GM18526 (cell line): ENCODE data around the gene ANKFN1.

ENCODE experiments used
- POLR2A ChIP-seq: IDR thresholded peaks from 3 replicates; pipeline ENCODE4 v1.6.1; 2011; ENCODE audit not compliant: insufficient read length; ENCODE audit errors: extremely low read depth

The ANKFN1 gene, protein sequence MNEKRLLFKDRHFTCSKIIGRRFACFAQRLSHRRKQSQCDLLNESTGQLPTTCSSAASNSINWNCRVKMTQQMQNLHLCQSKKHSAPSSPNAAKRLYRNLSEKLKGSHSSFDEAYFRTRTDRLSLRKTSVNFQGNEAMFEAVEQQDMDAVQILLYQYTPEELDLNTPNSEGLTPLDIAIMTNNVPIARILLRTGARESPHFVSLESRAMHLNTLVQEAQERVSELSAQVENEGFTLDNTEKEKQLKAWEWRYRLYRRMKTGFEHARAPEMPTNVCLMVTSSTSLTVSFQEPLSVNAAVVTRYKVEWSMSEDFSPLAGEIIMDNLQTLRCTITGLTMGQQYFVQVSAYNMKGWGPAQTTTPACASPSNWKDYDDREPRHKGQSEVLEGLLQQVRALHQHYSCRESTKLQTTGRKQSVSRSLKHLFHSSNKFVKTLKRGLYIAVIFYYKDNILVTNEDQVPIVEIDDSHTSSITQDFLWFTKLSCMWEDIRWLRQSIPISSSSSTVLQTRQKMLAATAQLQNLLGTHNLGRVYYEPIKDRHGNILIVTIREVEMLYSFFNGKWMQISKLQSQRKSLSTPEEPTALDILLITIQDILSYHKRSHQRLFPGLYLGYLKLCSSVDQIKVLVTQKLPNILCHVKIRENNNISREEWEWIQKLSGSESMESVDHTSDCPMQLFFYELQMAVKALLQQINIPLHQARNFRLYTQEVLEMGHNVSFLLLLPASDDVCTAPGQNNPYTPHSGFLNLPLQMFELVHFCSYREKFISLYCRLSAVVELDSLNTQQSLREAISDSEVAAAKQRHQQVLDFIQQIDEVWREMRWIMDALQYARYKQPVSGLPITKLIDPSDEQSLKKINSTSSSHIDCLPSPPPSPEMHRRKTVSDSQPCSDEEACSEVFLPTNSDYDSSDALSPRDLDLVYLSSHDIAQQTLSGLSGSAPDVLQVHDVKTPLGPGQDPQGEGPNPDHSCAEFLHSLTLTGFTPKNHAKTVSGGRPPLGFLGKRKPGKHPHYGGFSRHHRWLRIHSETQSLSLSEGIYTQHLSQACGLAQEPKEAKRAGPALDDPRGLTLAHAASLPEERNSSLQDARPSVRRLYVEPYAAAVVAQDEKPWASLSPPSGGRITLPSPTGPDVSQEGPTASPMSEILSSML

DNA sequence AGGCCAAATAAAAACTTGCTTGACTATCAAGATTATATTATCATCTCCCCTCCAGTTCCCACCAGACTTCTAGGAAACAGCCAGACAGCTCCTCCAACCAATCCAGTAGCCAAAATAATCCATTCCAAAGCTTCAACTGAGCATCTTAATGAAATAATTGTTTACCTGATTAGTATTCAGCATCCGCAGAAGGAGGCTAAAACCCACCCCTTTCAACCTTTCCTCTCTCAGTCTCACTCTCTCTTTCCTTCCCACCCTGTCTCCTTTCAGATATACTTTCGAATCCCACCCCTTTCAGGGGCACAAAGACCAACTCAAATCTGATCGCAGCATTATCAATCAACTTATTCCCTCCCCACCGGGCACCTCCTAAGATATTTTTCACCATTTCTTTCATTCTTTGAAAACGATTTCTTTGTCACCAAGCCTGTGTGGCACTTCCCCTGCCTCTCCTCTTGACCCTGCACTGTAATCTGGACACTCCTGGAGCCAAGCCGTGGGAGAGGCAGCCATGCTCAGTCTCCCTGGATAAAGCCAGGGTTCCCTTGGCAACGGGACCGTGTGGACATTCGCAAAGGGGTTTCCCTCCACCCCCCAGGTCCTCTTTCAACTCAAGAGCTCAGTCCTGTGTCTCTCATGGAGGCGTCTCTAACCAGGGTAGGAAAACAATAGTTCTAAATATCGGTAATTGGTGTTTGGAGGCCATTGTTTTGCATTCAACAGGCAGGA lies at the start of gene ANKFN1:
Gene ANKFN1, plus strand, starts transcription at position 602 of the 729 bp plus-strand sequence. CDS start 59,193 bp downstream, outside the sequence.
- TF ChIP-seq POLR2A, result no peak

DNA sequence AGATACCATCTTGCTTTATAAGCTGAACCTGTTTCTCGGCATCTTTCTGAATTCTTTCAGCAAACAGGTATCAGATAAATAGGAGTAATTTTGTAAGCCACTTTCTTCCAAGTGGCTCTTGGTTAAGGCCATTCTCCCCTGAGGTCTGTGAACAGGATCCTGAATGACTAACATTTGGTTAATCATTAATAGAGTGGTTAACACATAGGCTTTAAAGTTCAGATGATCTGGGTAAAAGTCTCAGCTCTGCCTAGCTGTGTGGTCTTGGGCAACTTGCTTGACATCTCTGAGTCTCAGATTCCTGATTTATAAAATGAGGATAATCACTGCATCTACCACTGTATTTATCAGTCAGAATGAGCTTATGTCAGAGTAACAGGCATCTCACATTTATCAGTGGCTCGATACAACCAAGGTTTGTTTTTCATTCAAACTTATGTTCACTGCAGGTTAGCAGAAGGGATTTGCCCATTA lies 44.4 kb upstream of the ANKFN1 start:
- TF ChIP-seq POLR2A, result no peak

DNA sequence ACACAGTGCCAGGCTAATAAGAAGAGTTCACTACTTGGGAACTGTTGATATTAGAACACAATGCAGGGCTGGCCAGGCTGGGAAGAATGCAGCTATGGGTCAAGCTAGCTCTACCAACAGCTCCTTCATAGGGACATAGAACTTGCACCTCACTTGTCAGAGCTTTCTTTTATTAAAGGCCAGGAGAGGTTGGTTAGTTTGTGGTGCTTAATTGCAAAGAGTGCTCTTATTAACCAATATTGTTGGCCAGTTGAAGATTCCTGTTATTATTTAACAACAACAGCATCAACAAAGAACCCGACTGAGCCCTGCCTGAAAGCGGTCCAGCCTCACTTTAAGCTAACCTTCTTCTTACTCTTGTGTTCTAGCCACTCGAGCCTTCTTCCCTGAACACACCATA lies 43.4 kb upstream of the ANKFN1 start:
- TF ChIP-seq POLR2A, result no peak

DNA sequence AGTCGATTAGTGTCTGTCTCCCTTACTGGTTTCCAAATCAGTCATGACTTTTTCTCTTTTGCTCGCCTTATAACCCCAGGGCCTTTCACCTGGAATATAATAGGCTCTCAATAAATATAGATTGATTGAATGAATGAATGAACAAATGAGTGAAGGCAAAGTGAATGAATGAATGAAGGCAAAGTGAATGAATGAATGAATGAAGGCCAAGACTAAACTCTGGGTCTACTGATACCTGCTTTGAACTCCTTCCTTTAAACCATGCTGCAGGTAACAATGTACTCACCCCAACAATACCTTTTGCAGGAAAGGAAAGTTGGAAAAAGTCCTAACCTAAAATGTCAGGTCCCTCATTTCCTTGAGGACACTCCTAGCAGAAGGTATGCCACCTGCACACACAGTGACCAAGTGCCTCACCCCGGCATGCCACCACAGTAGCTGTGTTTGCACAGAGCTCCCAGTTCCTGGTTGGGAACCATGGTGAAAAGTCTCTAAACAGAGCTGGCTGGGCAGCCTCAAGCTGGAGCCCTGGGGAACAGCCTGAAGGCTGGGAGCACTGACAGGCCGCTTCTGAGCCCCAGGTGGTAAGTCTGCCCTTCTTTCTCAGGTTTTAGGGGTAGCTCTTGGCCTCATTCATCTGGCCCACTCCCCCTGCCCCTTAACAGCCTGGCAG lies 42.7 kb upstream of the ANKFN1 start:
- no peak for TF ChIP-seq POLR2A

DNA sequence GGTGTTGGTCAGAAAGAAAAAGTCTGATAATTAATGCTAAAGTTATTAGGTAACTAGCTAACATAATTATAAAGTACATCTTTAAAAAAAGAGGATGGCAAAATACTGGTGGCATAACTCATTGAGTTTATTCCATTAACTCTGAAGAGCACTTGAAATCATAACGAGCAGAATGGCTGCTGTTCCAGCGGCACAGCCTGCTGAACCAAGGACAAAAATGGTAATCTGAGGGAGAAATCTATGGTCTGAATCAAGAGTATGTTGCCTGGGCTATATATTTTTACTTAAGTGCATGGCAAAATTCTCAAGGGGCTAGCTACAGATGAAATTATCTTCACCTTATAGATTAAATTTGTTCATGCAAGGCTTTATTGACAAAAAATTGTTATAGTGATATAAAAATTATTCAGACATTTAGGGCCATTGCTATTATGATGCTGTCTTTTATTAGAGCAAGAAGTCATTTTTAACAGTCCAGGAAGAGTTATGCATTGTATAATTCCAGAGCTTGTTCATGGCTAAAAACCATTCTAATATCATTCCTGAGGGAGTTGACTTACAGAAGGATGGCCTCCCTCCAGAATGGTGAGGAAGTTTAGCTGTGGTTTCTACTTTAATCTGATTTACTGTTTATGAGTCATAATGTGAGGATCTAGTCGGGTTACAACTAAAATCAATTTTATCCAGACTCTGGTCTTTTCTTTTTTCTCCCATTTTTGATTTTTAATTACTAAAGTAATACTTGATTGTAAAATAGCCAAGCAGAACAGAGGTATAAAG lies 41.4 kb upstream of the ANKFN1 start:
- TF ChIP-seq POLR2A, result no peak

DNA sequence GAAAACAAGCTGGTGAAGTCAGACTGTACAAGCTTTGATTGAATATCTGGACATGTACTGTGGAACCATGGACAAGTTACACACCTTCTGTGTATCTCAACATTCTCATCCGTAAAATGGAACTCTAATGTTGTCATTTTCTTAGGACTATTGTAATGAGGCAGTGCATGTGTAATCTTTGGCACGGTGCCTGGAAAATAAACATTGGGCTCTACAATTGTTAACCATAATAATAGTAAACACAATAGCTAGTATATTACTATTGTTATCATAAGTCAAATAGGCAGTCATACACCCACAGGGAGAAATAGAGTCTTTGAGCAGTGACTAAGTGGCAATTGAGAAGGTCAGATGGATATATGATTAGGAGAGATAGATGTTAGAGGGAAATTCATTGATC lies 39.8 kb upstream of the ANKFN1 start:
- no peak for TF ChIP-seq POLR2A

DNA sequence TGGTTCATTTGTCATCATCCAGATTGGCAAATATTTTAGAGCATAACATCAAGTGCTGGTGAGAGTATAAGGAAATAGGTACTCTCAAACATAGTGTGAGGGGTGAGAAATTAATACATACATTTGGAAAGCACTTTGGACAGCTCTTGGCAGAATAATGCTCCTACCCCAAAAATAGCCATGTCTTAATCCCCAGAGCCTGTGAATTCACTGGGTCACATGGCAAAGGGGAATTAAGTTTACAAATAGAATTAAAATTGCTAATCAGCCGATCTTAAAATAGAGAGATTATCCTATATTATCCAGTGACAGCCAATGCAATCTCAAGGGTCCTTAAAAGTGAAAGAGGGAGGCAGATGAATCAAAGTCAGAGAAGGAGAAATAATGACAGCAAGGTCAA lies 38.8 kb upstream of the ANKFN1 start:
- no peak for TF ChIP-seq POLR2A

DNA sequence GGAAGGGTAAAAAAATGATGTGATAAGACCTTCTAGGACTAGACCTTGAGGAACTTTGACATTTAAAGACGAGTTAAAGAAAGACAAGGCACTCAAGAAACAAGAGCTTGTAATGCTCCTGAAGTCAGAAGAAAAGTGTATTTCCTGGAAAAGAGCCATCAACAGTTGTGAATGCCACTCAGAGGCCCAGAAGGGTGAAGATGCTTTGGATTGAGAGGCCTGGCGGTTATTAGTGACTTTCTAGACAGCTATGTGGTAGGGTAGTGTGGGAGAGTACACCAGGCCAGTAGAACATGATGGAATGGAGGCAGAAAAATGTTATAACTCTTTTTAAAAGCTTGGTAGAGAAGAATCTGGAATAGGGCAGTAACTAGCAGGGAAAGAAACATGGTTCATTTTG lies 34.1 kb upstream of the ANKFN1 start:
- no peak for TF ChIP-seq POLR2A

DNA sequence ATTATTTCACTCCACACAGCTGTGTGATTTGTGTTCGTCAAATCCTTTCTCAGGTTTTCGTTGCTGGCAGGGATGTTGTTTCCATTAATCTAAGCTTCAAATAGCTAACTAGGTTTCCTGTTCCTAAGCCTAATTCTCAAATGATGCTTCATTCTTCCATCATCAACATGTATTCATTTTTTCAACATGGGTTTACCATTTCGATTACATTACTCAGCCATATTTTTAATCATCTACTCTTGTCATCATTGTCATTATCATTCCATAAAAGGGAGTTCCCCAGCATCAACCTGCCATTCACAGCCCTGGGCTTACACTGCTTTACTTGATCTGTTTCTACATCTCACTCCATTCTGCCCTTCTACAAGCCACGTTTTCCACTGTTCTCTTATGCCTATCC lies 33.3 kb upstream of the ANKFN1 start:
- TF ChIP-seq POLR2A, result no peak

DNA sequence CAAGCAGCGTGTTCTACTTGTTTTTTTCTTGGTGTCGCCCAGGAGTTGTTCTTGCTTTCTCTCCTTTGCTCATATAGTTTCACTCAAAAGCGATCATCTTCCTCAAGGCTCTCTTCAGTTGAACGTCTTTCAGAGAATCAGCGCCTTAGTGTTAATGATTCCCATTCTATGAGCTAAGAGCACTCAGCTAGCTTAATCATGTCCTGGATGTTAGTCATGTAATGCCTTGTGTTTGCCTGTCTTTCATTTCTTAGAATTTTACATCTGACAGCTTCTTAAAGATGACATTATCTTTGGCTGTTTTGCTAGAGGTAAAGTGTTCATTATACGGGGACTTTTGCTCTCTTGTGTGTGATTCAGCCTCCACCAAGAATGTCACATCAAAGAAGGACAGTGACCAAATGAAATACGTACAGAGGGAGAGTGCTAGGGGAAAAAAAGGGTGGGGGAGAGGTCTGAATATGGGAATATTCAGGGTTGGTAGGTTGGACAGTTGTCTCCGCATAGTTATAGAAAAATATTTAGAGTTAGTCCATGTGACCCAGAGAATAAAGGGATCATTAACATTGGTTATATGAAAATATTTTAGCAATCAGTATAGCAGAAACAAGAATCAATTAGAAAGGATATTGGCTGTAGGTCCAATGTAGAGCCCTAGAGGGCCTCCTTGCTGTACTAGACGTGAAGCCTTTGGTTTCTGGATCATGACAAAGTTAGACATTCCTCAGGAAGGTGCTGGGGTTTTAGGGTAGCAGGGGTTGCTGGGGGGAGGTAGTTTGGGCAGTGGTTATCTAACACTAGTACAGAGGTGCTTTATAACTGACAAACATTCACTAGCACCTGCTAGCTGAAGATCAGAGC lies 31.9 kb upstream of the ANKFN1 start:
- no peak for TF ChIP-seq POLR2A

DNA sequence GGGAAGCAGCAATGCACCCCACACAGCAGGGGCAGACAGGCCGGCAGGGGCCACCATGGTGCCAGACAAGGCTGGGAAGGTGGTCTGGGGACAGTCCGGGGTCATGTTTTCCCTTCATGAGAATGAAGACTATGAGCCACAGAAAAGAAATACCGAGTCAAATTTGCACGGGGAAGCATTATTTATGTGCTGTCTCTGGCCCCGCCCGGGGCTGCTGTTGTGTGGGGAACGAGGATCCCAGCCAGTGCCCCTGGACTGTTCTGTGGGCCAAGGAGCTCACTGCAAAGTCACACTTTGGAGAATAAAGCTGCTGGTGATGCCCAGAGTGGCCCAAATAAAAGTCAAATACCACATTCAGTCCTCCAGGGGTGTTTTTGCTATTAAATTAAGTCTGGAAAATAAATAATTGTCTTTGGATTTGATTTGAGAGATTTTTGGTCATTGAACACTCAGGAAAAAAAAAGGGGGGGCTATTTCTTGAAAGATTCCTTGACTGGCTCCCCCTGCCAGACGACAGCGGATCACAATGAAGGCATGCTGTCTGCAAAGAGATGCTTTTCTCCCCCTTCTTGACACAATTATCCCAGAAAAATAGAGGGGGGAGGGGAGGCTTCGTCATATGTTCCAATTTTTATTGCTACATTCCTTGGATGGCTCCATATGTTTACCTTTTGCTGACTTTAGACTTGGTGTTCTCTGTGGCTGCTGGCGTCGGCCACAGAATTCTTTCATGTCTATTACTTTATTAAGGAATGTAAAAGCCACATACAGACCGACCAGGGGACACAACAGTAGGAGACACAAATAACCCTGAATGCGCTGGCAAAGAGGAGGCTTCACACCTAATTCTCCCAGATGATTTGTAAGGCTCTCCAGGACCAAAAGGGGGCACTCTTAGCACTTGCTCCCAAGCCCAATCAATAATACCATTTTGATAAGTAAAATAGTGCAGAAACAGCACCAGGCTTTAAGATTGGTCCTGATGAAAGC lies 27.1 kb upstream of the ANKFN1 start:
- TF ChIP-seq POLR2A, result no peak
